ENCODE measurements around the gene SMYD2. TPM values are rescaled to one million over a fixed set of nuclear protein-coding genes. Genes with fewer than 3 reads are reported as not detected.

SMYD2 gene
- total RNA-seq, 2 experiments from 2014 or later = 20.8 to 26.5 TPM

- Histone ChIP-seq H3K4me3 (ENCODE audit: low read depth, low read length, poor library complexity, severe bottlenecking) (no peak overlapping the region), H3K4me1 (ENCODE audit: insufficient read depth, low read length, poor library complexity, severe bottlenecking) (no peaks in the 10 kb centered on the region), H3K4me2 (ENCODE audit: low read length) (no peak overlapping the region), H2AFZ (ENCODE audit: low read length) (no peak overlapping the region), H3K9me2 (ENCODE audit: insufficient read depth, low read length) (no peaks in the 10 kb centered on the region), H4K20me1 (ENCODE audit: insufficient read depth, low read length) (no peaks in the 10 kb centered on the region), H3K79me2 (ENCODE audit: insufficient read depth, low read depth, low read length) (no peaks in the 10 kb centered on the region), H3K27ac (ENCODE audit: low read depth, low read length, poor library complexity, severe bottlenecking) (no peak overlapping the region), H3K36me3 (ENCODE audit: insufficient read depth, low read length) (peaks cover 9% of the 10 kb centered on the region; the same call in 1 of the 2 replicates), H3K9me3 (ENCODE audit: low read length) (no peaks in the 10 kb centered on the region)
- BruUV-seq (replicated peaks) = no TSS peak
- ChIA-PET POLR2A (interaction anchor here (0.6 kb wide), 1 partner anchor 1303 kb away, joined by 3 read pairs; no protein-coding TSS in a partner anchor), CTCF (ENCODE audit: unreplicated experiment) (no interaction called here)
- no peak for DNase-seq (ENCODE audit: low spot score)
- TF ChIP-seq EZH2phosphoT487 (IDR thresholded peaks at IDR 0.05; ENCODE audit: borderline replicate concordance, low read depth, low read length) = no peak
- no peak for TF ChIP-seq CTCF (conservative IDR thresholded peaks at IDR 0.05; ENCODE audit: low read length)
- intact Hi-C loops (cut with micrococcal nuclease; ENCODE audit: unreplicated experiment) = no loop called here
These were observed 54.6 kb downstream of the SMYD2 start for GRCh38 chr1:214335567-214335966.

GRCh38 chr1:214337015-214337414 is 56.1 kb downstream of the SMYD2 start:
- Histone ChIP-seq H3K36me3 (ENCODE audit: insufficient read depth, low read length) (peaks cover 3% of the 10 kb centered on the region; the same call in 1 of the 2 replicates), H3K9me2 (ENCODE audit: insufficient read depth, low read length) (no peaks in the 10 kb centered on the region), H2AFZ (ENCODE audit: low read length) (no peak overlapping the region), H3K4me2 (ENCODE audit: low read length) (no peak overlapping the region), H3K79me2 (ENCODE audit: insufficient read depth, low read depth, low read length) (no peaks in the 10 kb centered on the region), H3K27ac (ENCODE audit: low read depth, low read length, poor library complexity, severe bottlenecking) (no peak overlapping the region), H3K9me3 (ENCODE audit: low read length) (no peaks in the 10 kb centered on the region), H3K4me3 (ENCODE audit: low read depth, low read length, poor library complexity, severe bottlenecking) (no peak overlapping the region), H3K4me1 (ENCODE audit: insufficient read depth, low read length, poor library complexity, severe bottlenecking) (no peaks in the 10 kb centered on the region), H4K20me1 (ENCODE audit: insufficient read depth, low read length) (no peaks in the 10 kb centered on the region)
- intact Hi-C loops (cut with micrococcal nuclease; ENCODE audit: unreplicated experiment) = no loop called here
- POLR2A ChIA-PET = no interaction called here
- CTCF ChIA-PET (ENCODE audit: unreplicated experiment) = no interaction called here
- BruUV-seq (replicated peaks) = no TSS peak
- TF ChIP-seq EZH2phosphoT487 (IDR thresholded peaks at IDR 0.05; ENCODE audit: borderline replicate concordance, low read depth, low read length) (no peak), CTCF (conservative IDR thresholded peaks at IDR 0.05; ENCODE audit: low read length) (0 out of 2 replicates have a peak, but pooled peaks have one; percentile 8)
- no peak for DNase-seq (ENCODE audit: low spot score)

DNA sequence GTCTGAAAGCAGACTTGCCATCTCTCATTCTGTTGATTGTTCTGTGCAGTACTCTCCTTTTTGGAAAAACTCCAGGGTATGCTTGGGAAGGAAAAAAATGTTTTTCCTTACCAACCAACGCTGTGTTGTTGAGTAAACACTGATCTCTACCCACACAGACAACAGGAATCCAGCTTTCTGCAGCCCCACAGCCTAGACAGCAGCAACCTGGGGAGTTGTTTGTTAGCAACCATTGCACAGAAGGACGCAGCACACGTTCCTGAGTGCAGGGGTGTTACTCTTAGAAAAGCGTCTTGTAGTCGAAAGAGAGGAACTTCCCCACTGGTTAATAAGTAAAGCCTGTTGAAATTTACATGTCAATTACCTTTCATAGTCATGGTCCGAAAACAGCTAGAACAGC is 56.6 kb downstream of the SMYD2 start:
- BruUV-seq (replicated peaks) = no TSS peak
- H3K4me1 ChIP-seq (ENCODE audit: insufficient read depth, low read length, poor library complexity, severe bottlenecking) = no peaks in the 10 kb centered on the region
- H3K27ac ChIP-seq (ENCODE audit: low read depth, low read length, poor library complexity, severe bottlenecking) = no peak overlapping the region
- H3K4me3 ChIP-seq (ENCODE audit: low read depth, low read length, poor library complexity, severe bottlenecking) = no peak overlapping the region
- TF ChIP-seq EZH2phosphoT487 (IDR thresholded peaks at IDR 0.05; ENCODE audit: borderline replicate concordance, low read depth, low read length) (no peak), CTCF (conservative IDR thresholded peaks at IDR 0.05; ENCODE audit: low read length) (no peak)
- H4K20me1 ChIP-seq (ENCODE audit: insufficient read depth, low read length) = no peaks in the 10 kb centered on the region
- no peaks in the 10 kb centered on the region for H3K9me3 ChIP-seq (ENCODE audit: low read length)
- CTCF ChIA-PET (ENCODE audit: unreplicated experiment) = no interaction called here
- no peaks in the 10 kb centered on the region for H3K79me2 ChIP-seq (ENCODE audit: insufficient read depth, low read depth, low read length)
- intact Hi-C loops (cut with micrococcal nuclease; ENCODE audit: unreplicated experiment) = no loop called here
- no peak overlapping the region for H3K4me2 ChIP-seq (ENCODE audit: low read length)
- H2AFZ ChIP-seq (ENCODE audit: low read length) = no peak overlapping the region
- POLR2A ChIA-PET = interaction anchor here (0.6 kb wide), 1 partner anchor 1218 kb away, joined by 3 read pairs; no protein-coding TSS in a partner anchor
- H3K36me3 ChIP-seq (ENCODE audit: insufficient read depth, low read length) = no peaks in the 10 kb centered on the region; the same call in 1 of the 2 replicates
- no peak for DNase-seq (ENCODE audit: low spot score)
- no peaks in the 10 kb centered on the region for H3K9me2 ChIP-seq (ENCODE audit: insufficient read depth, low read length)

Measured in OCI-LY7 (cell line).